ELR (cell line): ENCODE results near the gene HLA-DRB1.
"Not testable (repeated sequence)": the region's sequence is repeated elsewhere in the genome, so short reads cannot be mapped to it uniquely, and the experiment has no call there.

Experiments
- DNase-seq: peaks from one replicate; pipeline ENCODE4 v3.0.0-alpha.2; 2015; ENCODE audit warnings: low read depth

HLA-DRB1 gene

GRCh38 chr6:32609391-32609730 lies 19.7 kb upstream of the HLA-DRB1 start:
- no peak for DNase-seq

GRCh38 chr6:32608362-32608761 lies 18.7 kb upstream of the HLA-DRB1 start:
- no peak for DNase-seq

- DNase-seq, result no peak
Measured at GRCh38 chr6:32607988-32608298, 18.3 kb upstream of the HLA-DRB1 start.

- DNase-seq, result no peak
Measured at GRCh38 chr6:32607263-32607987, 17.8 kb upstream of the HLA-DRB1 start.

- DNase-seq, result no peak
Measured at GRCh38 chr6:32604434-32604877, 14.8 kb upstream of the HLA-DRB1 start.

- no peak for DNase-seq
Measured at GRCh38 chr6:32603888-32604287, 14.2 kb upstream of the HLA-DRB1 start.

GRCh38 chr6:32603222-32603621 lies 13.6 kb upstream of the HLA-DRB1 start:
- no peak for DNase-seq

GRCh38 chr6:32602383-32602782 lies 12.7 kb upstream of the HLA-DRB1 start:
- no peak for DNase-seq

GRCh38 chr6:32597024-32597423 lies 7.4 kb upstream of the HLA-DRB1 start:
- DNase-seq, result no peak

- DNase-seq, result not testable (repeated sequence)
Measured at GRCh38 chr6:32590713-32591112, 1.1 kb upstream of the HLA-DRB1 start.

- DNase-seq, result no peak
Measured at GRCh38 chr6:32588156-32588555, 1.5 kb downstream of the HLA-DRB1 start.

- DNase-seq, result no peak
Measured at GRCh38 chr6:32583527-32583898, 6.1 kb downstream of the HLA-DRB1 start.

- no peak for DNase-seq
Measured at GRCh38 chr6:32581315-32582095, 8.1 kb downstream of the HLA-DRB1 start.

GRCh38 chr6:32580593-32580992 lies 9.1 kb downstream of the HLA-DRB1 start:
- DNase-seq, result no peak

GRCh38 chr6:32578962-32579361 lies 10.7 kb downstream of the HLA-DRB1 start:
- no peak for DNase-seq

GRCh38 chr6:32577493-32577892 lies 12.2 kb downstream of the HLA-DRB1 start:
- not testable (repeated sequence) for DNase-seq

- DNase-seq, result no peak
Measured at GRCh38 chr6:32576250-32576649, 13.4 kb downstream of the HLA-DRB1 start.

GRCh38 chr6:32570363-32570905 lies 19.2 kb downstream of the HLA-DRB1 start:
- no peak for DNase-seq

- DNase-seq, result no peak
Measured at GRCh38 chr6:32568561-32568960, 21.1 kb downstream of the HLA-DRB1 start.

GRCh38 chr6:32566957-32567356 lies 22.7 kb downstream of the HLA-DRB1 start:
- DNase-seq, result no peak

- no peak for DNase-seq
Measured at GRCh38 chr6:32565511-32565910, 24.1 kb downstream of the HLA-DRB1 start.

GRCh38 chr6:32562940-32563339 lies 26.7 kb downstream of the HLA-DRB1 start:
- DNase-seq, result no peak

GRCh38 chr6:32559747-32560146 lies 29.9 kb downstream of the HLA-DRB1 start:
- DNase-seq, result no peak
